Testis (tissue), 2 donors: ENCODE results near the gene ALPG.

Experiments used
- POLR2A ChIP-seq: fragments of 450-650 bp; IDR thresholded peaks from one replicate; pipeline ENCODE4 v1.6.1; 2017; ENCODE audit warnings: antibody characterized with exemption, mild to moderate bottlenecking, moderate library complexity
- TF ChIP-seq, protein P1 (sequence below), 3 experiments: fragments of 450-650 bp in 2 of 3; fragments of 200-600 bp in 1 of 3; sonication (generic) in 1 of 3; IDR thresholded peaks; one replicate each; pipeline ENCODE4 v1.5.1; 2016 to 2019; ENCODE audit warnings: antibody characterized with exemption in 3 of 3, mild to moderate bottlenecking in 2 of 3, moderate library complexity in 1 of 3

DNA sequence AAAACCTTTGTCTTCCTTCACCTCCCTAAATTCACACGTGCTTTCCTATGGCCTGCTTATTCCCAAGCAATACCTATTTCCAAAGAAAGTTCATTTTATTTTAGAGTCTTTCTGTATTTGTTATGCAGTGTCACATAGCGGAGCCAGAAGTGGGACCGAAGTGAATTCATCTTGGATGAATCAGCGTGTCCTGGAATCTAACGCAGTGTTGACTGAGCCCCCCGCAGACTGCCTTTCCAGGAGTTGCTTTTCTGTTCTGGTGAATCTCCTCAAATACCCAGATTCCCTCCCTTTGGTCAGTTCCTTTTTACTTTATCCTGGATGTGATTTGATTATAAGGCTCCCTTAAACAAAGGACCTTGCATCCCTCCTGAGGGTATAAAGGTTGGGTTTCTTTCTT is 17.3 kb upstream of the ALPG start:
- TF ChIP-seq, protein P1, sequence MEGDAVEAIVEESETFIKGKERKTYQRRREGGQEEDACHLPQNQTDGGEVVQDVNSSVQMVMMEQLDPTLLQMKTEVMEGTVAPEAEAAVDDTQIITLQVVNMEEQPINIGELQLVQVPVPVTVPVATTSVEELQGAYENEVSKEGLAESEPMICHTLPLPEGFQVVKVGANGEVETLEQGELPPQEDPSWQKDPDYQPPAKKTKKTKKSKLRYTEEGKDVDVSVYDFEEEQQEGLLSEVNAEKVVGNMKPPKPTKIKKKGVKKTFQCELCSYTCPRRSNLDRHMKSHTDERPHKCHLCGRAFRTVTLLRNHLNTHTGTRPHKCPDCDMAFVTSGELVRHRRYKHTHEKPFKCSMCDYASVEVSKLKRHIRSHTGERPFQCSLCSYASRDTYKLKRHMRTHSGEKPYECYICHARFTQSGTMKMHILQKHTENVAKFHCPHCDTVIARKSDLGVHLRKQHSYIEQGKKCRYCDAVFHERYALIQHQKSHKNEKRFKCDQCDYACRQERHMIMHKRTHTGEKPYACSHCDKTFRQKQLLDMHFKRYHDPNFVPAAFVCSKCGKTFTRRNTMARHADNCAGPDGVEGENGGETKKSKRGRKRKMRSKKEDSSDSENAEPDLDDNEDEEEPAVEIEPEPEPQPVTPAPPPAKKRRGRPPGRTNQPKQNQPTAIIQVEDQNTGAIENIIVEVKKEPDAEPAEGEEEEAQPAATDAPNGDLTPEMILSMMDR (IDR thresholded peaks at IDR 0.05), result no peak
- no peak for TF ChIP-seq POLR2A
